ENCODE measurements around the gene OR10AD1. TPM values are rescaled to one million over a fixed set of nuclear protein-coding genes. Genes with fewer than 3 reads are reported as not detected.

Gene OR10AD1
- total and polyA plus RNA-seq, 10 of the 15 experiments (the other 5 are each of a cell fraction or from before 2014, with no cell fraction given): 0.04 to 0.12 TPM; not detected in 8

DNA sequence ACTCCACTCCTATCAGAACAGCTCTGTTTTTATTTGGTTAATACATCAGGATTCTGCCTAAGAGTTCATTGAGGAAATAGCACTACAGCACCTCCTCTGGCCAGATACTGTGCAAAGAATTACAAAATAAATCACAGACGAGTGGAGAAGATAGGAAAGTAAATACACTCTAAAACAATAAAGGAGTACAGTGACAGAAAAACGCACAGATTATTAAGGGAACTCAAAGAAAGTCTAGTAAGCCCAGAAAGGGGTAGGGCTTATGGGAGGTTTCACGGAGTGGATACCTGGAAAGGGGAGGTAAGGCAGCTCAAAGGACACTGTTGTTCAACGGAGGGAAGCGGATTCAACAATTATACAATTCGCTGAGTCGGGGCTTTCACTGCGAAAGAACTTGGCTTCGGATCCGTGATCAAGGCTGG lies 5.5 kb downstream of the OR10AD1 start:
- ChIA-PET SMC1A (ENCODE audit: uncharacterized antibody, unreplicated experiment) (interaction anchor here (0.9 to 2.1 kb wide), 7 partner anchors 8 to 421 kb away, joined by 3 to 6 read pairs (median 4); partner anchors contain the start of gene CCDC184), POLR2A (interaction anchor here (0.7 to 1.7 kb wide), 4 partner anchors 14 to 41 kb away, joined by 4 to 8 read pairs (median 6); partner anchors contain the start of gene ASB8), CTCF (interaction anchor here (0.6 to 2.7 kb wide), 31 partner anchors 9 to 597 kb away, joined by 3 to 14 read pairs (median 4); partner anchors contain the start of genes ASB8 and CCDC184), RAD21 (ENCODE audit: unreplicated experiment) (interaction anchor here (0.7 to 2.0 kb wide), 7 partner anchors 8 to 421 kb away, joined by 3 to 10 read pairs (median 4); partner anchors contain the start of genes ASB8, SENP1 and TMEM106C)
- Histone ChIP-seq H3K4me3 (peak overlapping the region; percentile 86), H3K9ac (ENCODE audit: control insufficient read depth, insufficient read depth, low read length) (peak overlapping the region; percentile 100), H3K27ac (ENCODE audit: control insufficient read depth, insufficient read depth) (peak overlapping the region; percentile 91), H3K4me1 (ENCODE audit: control insufficient read depth, insufficient read depth, low read length) (0 out of 2 replicates have a peak, but pooled peaks cover 3% of the 10 kb centered on the region), H3K4me2 (ENCODE audit: control insufficient read depth, insufficient read depth) (peak overlapping the region; percentile 99), H3K9me3 (replicated peaks; ENCODE audit: control insufficient read depth, insufficient read depth, low read length) (no peaks in the 10 kb centered on the region; the same call in 2 of the 3 replicates), H3K36me3 (ENCODE audit: control insufficient read depth in 2 of 2, insufficient read depth in 2 of 2, low read length in 1 of 2) (no peaks in the 10 kb centered on the region), H3K27me3 (replicated peaks in 1 of 2; ENCODE audit: control insufficient read depth in 2 of 2, insufficient read depth in 2 of 2, low read length in 1 of 2) (no peaks in the 10 kb centered on the region), H4K20me1 (ENCODE audit: control insufficient read depth, insufficient read depth) (no peaks in the 10 kb centered on the region), H2AFZ (ENCODE audit: control insufficient read depth, low read depth, low read length) (peak overlapping the region; percentile 100), H3K79me2 (ENCODE audit: control insufficient read depth, insufficient read depth, low read length) (peaks cover 13% of the 10 kb centered on the region)
- FAIRE-seq (peak; percentile 64), ATAC-seq (peak; percentile 55), DNase-seq (ENCODE audit: low read depth, low spot score) (peak; percentile 15)
- TSS peak; percentile 93 for BruUV-seq (replicated peaks)
- intact Hi-C loops (cut with micrococcal nuclease; ENCODE audit: unreplicated experiment) (loop anchor here (10.0 kb wide), 1 partner anchor 157 kb away; the partner anchor contains the start of gene ZNF641), in situ Hi-C loops (cut with MboI) (no loop called here)
- WGBS (ENCODE audit: insufficient coverage, insufficient replicate concordance, low lambda C conversion rate, missing lambda C conversion rate): under 1% methylated on average over 10 of the region's 10 CpGs
- TF ChIP-seq ZZZ3 (IDR thresholded peaks at IDR 0.05; ENCODE audit: control insufficient read depth, insufficient read length, low read depth) (no peak), ETV6 (conservative IDR thresholded peaks at IDR 0.05 in 1 of 2, IDR thresholded peaks at IDR 0.05 in 1 of 2; ENCODE audit: borderline replicate concordance in 1 of 2, low read depth in 1 of 2) (no peak), POLR2A (IDR thresholded peaks at IDR 0.05; ENCODE audit: low read depth, low read length) (no peak), FOXM1 (IDR thresholded peaks at IDR 0.05; ENCODE audit: low read depth, low read length) (no peak), ZNF384 (IDR thresholded peaks at IDR 0.05; ENCODE audit: borderline replicate concordance, low read depth, low read length) (no peak), EP300 (IDR thresholded peaks at IDR 0.05; ENCODE audit: borderline replicate concordance in 1 of 2, control insufficient read depth in 1 of 2, low read depth in 2 of 2, low read length in 2 of 2) (no peak), IKZF2 (IDR thresholded peaks at IDR 0.05) (peak; percentile 14 to 29; a peak in 2 of 4 replicates), POU2F2 (IDR thresholded peaks at IDR 0.05; ENCODE audit: borderline replicate concordance, low read depth, low read length) (no peak)
- TF ChIP-seq, protein P1, sequence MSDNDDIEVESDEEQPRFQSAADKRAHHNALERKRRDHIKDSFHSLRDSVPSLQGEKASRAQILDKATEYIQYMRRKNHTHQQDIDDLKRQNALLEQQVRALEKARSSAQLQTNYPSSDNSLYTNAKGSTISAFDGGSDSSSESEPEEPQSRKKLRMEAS (IDR thresholded peaks at IDR 0.05; ENCODE audit: low read depth, low read length): no peak
- TF ChIP-seq, protein P2, sequence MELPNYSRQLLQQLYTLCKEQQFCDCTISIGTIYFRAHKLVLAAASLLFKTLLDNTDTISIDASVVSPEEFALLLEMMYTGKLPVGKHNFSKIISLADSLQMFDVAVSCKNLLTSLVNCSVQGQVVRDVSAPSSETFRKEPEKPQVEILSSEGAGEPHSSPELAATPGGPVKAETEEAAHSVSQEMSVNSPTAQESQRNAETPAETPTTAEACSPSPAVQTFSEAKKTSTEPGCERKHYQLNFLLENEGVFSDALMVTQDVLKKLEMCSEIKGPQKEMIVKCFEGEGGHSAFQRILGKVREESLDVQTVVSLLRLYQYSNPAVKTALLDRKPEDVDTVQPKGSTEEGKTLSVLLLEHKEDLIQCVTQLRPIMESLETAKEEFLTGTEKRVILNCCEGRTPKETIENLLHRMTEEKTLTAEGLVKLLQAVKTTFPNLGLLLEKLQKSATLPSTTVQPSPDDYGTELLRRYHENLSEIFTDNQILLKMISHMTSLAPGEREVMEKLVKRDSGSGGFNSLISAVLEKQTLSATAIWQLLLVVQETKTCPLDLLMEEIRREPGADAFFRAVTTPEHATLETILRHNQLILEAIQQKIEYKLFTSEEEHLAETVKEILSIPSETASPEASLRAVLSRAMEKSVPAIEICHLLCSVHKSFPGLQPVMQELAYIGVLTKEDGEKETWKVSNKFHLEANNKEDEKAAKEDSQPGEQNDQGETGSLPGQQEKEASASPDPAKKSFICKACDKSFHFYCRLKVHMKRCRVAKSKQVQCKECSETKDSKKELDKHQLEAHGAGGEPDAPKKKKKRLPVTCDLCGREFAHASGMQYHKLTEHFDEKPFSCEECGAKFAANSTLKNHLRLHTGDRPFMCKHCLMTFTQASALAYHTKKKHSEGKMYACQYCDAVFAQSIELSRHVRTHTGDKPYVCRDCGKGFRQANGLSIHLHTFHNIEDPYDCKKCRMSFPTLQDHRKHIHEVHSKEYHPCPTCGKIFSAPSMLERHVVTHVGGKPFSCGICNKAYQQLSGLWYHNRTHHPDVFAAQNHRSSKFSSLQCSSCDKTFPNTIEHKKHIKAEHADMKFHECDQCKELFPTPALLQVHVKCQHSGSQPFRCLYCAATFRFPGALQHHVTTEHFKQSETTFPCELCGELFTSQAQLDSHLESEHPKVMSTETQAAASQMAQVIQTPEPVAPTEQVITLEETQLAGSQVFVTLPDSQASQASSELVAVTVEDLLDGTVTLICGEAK (IDR thresholded peaks at IDR 0.05; ENCODE audit: borderline replicate concordance): 0 out of 2 replicates have a peak, but pooled peaks have one; percentile 25
- TF ChIP-seq, protein P3, sequence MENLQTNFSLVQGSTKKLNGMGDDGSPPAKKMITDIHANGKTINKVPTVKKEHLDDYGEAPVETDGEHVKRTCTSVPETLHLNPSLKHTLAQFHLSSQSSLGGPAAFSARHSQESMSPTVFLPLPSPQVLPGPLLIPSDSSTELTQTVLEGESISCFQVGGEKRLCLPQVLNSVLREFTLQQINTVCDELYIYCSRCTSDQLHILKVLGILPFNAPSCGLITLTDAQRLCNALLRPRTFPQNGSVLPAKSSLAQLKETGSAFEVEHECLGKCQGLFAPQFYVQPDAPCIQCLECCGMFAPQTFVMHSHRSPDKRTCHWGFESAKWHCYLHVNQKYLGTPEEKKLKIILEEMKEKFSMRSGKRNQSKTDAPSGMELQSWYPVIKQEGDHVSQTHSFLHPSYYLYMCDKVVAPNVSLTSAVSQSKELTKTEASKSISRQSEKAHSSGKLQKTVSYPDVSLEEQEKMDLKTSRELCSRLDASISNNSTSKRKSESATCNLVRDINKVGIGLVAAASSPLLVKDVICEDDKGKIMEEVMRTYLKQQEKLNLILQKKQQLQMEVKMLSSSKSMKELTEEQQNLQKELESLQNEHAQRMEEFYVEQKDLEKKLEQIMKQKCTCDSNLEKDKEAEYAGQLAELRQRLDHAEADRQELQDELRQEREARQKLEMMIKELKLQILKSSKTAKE (IDR thresholded peaks at IDR 0.05; ENCODE audit: low read depth, poor library complexity, severe bottlenecking): no peak
- TF ChIP-seq, protein P4, sequence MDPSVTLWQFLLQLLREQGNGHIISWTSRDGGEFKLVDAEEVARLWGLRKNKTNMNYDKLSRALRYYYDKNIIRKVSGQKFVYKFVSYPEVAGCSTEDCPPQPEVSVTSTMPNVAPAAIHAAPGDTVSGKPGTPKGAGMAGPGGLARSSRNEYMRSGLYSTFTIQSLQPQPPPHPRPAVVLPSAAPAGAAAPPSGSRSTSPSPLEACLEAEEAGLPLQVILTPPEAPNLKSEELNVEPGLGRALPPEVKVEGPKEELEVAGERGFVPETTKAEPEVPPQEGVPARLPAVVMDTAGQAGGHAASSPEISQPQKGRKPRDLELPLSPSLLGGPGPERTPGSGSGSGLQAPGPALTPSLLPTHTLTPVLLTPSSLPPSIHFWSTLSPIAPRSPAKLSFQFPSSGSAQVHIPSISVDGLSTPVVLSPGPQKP (IDR thresholded peaks at IDR 0.05; ENCODE audit: low read depth, low read length): no peak
